HG03159 (cell line): ENCODE measurements around the gene EGLN3.
"Not testable (repeated sequence)": the region's sequence is repeated elsewhere in the genome, so short reads cannot be mapped to it uniquely, and the experiment has no call there.

Experiments
- ATAC-seq: cut with Tn5 transposase; IDR thresholded peaks from one replicate; pipeline ENCODE4 v1.9.1; 2021; ENCODE audit warnings: mild to moderate bottlenecking, moderate library complexity; ENCODE audit not compliant: unreplicated experiment

The EGLN3 gene

DNA sequence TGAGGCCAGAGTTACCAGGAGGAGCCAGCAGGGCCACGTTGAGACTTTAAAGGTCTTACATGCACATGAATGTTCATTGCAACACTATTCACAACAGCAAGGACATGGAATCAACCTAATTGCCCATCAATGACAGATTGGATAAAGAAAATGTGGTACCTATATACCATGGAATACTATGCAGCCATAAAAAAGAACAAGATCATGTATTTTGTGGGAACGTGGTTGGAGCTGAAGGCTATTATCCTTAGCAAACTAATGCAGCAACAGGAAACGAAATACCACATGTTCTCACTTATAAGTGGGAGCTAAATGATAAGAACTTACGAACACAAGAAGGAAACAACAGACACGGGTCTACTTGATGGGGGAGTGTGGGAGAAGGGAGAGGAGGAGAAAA is 11.6 kb upstream of the EGLN3 start:
- not testable (repeated sequence) for ATAC-seq

DNA sequence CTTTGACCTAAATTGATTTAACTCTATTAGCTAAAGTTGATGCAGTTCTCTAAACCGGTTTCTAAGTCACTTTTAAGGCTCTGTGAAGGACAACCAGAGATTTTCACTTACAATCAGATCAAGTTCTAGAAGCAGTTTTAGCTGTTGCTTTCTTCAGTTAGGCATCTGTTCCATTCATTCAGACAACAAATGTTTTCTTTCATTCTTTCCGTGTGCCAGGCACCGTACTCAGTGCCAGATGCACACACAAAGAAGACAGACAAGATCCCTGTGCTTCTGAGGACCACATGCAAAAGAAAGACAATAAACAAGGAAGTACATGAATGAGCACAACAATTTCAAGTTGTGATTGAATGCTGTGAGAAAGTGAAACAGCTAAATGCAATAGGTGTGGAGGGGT is 11.1 kb upstream of the EGLN3 start:
- no peak for ATAC-seq

DNA sequence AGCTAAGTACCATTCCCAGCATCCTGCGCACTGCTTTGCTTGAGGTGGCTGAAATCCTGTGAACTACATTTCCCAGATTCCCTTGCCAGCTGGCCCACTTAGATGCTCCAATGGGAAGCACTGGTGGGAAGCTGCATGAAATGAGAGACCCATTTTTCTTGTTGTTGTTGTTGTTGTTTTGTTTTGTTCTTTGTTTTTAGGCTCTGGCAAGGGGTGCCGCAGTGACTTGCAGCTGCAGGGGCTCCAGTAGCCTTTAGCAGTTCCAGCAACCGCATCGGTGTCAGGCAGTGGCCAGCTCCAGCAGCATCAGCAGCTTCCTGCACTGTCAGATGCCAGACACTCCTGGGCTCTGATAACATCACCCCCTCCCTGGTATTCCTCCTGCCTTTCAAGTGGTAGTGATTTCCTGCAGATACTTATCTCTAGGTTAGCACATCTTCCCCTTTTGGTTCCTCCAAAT is 8.8 kb upstream of the EGLN3 start:
- no peak for ATAC-seq

DNA sequence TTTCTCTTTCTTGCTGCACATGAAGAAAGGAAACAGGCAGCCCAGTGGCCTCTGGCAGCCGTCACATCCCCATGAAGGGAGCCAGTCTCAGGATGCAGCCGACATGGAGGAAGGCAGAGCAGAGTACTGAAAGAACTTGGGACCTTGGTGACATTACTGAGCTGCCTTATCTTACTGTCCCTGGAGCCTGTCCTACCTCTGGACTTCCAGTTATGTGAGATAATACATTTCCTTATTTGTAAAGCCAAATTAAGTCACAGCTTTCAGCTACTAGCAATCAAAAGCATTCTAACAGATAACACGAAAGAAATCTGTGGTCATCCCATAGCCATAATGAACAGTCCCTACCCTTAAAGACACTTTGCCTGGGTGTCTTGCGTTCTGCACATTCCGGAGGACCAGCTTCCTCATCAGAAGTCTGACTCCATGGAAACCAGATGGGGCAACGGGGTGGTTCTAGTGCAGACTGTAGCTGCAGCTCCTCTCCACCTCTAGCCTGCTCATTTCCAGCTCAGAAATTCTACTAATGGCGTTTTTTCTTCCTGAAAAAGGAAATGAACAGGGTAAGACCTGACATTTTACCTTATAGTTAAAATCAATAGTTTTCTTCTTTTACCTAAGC is 7.8 kb upstream of the EGLN3 start:
- ATAC-seq: no peak

DNA sequence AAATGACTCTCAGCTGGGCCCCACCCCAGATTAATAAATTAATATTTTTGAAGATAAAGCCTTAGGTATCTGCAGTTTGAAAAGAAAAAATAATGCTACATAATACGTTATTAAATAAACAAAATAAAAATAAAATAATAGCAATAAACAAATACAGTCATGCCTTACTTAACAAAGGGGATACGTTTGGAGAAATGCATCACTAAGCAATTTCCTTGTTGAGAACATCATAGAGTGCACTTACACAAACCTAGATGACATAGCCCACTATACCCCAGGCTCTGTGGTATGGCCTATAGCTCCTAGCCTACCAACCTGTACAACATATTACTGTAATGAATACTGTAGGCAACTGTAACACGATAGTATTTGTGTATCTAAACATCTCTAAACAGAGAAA is 7.1 kb upstream of the EGLN3 start:
- no peak for ATAC-seq

DNA sequence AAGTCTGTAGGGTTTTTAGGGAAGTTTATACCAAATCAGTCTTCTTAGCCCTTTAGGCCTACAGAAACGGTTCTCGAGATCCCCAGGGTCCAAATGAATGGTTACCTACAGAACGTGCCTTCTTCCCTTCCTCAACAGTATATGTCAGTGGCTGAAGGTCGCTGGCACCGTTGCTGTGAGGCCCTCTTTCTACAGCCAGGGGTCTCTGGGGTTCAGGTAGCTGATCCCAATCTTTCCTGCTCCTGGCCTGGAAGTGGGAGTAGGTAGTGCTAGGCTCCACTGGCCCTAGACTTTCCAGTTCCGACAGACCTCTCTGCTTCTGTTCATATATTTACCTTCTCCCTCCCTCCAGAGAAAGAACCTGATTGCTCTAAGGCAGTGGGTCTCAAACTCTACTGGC is 6.4 kb upstream of the EGLN3 start:
- ATAC-seq: no peak

DNA sequence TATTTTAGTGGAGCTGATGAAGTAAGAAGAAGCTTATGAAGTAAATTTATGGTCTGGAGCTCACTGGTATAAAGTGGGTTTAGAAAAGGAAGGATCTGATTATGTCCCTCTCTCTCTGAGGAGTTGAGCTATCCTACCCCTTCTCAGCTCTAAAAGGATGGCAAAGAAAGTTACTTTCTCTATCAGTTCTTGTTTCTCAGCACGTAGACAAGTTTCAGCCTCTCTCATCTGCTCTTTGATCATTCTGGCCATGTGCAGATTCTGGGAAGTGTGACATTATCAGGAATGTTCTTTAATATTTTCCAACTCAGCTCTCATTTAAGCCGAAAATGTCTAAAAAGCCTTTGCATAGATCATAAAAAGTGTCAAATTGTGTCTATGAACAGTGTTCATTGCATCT is 5.8 kb upstream of the EGLN3 start:
- no peak for ATAC-seq

DNA sequence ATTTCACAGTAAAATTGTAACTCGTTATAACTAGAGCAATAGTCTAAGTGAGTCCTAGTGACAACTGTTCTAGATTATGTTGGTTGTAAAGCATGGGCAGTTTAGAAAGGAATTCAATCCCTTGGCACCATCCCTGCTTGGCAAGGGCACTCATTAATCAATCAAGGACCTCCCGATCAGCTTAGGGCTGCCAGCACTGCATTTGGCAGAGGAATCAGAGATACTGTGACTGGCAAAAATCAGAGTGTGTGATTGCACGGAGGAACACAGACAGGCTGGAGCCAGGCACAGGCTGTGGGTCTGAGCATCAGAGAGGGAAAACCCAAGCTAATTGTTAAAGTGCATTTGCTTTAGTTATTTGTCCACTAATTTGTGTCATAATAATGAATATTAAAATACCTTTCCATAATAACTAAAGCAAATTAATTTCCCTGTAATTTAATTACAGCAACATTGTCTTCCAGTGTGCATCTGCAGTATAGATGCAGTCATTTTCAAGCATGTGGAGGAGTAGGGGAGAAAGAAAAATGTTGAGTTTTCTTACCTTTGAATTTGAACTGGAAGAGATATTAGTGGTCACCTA is 3.2 kb upstream of the EGLN3 start:
- no peak for ATAC-seq

DNA sequence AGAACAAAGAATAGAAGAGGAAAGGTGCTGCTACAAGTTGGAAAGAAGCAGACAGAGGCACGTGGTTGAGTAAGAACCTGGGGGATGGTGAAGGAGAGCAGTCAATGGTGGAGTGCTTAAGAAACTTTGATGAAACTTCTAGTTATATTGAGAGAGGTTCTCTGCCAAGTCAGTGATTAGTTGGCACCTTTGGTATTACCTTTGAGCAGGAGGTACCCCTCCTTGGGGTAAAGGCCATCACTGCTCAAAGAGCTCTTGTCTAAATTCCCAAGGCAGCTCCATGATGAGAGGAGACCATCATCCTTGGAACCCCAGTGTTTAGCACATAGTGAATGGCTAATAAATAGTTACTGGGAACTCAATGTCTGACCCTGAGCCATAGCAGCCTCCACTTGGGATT is 1.7 kb upstream of the EGLN3 start:
- ATAC-seq: no peak

DNA sequence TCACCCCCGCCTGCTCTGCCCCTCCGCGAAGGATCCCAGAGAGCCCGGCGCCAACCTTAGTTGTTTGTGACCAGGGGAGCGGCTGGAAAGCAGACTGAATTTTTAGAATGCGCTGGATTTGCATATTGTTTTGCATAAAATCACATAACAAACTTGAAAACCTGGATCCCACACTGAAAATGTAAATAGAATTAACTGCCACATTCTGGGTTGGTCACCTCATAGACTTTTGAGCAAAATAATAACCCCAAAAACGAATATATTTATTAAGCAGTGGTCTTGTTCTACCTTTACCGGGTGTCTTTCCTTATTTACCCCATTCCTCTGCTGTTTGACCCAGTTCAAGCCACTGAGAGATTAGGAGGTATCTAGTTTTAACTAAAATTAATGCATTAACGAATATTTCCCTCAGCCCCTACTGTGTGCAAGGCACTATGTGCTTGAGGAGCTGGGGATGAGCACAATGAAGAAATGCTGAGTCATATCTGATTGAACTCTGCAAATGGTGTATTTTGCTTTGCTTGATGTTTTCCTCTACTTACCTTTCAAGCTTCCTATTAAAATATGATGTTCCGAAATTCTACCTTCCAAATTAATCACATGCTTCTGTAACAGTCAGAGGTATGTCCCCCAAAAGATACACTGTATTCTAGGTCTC is 438 bp upstream of the EGLN3 start:
- peak; percentile 1 for ATAC-seq

DNA sequence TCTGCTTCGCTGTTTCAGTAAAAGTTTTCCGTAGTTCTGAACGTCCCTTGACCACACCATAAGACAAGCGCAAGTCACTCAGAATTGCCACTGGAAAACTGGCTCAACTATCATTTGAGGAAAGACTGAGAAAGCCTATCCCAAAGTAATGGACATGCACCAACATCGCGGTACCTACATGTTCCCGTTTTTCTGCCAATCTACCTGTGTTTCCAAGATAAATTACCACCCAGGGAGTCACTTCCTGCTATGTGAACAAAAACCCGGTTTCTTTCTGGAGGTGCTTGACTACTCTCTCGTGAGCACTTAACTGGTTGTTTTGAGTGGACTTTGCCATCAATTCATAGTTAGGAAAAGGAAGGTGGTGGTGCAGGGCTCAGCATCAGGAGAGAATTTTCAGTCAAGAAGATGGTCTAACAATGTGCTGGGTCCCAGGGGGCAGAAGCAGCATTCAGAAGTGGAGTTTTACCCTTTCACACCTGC is 1.4 kb downstream of the EGLN3 start:
- no peak for ATAC-seq

DNA sequence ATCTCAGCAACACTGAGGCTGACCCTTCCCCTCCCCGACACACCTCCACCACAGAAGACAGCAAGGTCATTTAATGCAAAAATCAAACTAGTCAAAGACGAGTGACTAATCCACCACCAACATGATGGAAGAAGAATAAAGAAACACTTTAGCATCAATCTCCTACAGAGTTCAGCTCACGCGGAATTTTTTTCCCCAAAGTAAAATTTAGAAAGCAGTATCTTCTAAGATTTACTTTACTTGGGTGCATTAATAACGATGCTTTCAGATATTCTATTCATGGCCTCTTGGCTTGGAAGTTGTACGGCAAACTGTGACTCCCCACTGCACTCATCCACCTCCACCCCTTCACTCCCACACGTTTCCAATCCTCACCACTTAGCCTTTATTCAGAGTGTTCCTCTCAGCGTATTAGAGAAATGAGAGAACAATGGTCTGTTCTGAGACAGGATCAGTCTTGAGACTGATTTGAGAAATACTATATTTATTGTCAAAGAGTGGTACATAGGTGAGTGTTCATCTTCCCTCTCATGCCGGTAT is 1.9 kb downstream of the EGLN3 start:
- no peak for ATAC-seq

DNA sequence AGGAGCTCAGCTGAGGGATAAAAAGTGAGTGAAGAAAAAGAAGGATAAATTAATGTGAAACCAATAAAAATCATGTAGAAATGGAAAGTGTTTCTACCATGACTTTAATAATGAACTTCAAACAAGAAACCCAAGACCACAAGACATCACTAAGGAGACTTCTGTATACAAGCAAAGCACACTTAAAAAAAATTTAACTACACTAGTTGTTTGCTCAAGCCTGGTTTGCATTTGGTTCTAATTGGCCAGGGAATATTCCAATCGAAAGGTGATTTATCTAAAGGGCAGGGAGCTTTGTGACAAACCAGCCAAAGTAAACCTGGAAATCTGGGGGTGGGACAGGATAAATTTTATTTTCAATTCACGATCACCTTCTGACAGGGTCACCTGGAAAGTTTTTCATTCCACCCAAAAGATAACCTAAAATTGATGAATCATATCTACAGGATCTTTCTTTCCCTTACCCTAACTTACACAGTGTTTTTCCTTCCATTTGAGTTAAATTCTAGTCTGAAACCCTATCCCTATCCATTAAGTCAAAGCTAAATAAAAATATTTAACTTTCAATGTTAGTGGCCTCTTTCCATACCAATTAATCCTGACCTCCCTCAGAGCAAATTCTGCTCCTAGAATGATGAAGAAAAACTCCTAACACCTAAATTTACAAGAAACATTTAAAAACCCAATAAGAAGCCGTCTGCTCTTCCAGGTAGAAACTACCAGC is 2.6 kb downstream of the EGLN3 start:
- ATAC-seq: no peak

DNA sequence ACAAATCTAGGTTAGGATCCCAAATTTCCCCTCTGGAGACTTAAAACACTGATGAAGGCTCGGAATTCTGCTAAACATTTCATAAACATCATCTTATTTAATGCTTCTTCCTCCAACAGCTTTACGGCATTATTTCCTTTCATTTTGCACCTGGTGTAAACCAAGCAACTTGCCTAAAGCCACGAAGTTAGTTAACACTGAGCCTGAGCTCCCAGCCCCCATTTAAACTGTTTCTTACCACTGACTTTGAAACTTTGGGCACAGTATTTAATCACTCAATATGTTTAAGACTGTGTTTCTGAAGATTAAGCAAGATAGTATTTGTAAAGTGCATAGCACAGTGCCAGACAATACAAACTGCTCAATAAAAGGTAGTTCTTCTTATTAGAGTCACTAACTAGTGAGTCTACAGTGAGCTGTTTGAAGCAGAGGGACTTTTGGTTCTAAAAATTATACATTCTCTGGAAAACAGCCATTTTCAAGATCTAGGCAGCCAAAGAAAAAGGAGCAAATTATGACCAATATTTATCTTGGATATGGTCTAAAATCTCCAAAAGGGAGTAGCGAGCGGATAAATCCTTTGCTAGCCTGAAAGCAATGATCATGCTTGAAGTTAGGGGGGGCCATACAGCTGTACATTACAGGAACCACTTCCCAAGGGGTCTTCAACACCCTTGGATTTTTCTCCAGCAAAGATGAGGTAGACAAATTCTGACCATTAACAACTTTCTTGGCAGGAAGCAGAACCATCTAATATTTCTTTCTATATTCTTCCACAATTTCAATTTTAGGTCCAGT is 4.0 kb downstream of the EGLN3 start:
- no peak for ATAC-seq

DNA sequence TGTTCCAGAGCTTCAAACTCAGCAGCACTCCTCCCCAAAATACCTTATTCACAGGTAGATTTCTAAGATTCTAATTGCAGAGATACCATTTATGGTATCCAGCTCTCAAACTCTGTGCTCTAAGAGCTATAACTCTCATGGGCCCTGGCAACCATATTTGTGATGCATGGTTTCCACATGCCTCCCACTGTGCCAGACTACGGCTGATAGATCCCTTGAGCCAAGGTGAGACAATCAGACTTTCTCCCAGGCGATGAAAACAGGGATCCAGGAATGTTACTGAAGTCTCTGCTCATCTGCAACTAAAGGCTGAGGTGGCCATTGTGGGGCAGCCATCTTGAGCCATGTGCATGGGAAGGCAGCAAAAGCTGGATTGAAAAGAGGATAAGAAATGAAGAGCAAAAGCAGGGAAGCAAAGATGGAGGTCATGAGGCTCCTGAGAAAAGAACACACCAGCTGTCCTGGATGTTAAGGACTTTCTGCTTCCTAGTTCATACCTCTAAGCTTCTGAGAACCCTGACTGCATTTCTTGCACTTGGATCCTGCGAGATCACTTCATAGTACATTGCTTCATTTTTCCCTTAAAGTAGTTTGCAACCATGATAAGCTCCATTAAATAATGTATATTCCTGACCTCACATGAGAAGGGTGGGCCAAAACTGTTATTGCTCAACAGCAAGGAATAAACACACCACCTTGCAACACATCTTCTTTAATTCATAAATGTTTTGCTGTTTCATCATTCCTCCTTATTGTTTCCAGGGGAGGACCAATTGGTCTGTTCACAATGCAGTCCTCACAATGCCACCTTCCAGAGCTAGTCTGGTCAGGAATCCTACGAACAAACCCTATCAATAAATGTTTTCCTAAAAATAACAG is 5.4 kb downstream of the EGLN3 start:
- no peak for ATAC-seq

DNA sequence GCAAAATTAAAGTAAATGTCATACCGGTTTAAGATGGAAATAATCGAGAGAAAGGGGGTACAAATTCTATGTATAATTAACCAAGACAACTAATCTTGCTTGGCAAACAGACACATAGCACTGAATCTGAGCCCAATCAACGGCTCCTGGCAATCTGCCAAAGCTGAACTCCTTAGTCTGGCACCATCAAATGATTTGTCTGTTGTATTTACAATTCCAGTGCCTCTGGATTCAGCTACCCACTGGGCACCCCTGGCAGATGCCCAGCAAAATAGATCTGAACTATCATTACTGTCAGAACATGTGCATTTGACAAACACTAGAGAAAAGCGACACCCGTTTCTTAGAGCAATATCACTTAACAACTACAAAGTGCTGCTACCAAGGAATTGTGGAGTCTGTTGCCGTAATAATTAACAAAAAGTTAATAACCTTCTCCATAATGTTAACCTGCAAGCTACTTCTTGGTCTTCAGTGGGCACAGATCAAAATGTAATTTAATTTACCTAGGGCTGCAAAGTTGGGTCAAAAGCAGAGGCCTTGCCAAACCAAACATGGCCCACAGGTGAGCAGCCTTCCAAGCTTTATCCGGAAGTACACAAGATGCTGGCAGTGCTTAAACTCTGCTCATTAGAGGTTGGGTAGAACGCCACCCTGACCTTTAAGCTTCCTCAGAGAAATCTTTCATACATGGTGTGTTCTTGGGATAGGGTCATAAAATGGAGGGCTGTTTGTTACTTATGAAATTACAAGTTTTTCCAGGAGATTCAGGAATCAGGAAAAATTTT is 7.6 kb downstream of the EGLN3 start:
- ATAC-seq: no peak

DNA sequence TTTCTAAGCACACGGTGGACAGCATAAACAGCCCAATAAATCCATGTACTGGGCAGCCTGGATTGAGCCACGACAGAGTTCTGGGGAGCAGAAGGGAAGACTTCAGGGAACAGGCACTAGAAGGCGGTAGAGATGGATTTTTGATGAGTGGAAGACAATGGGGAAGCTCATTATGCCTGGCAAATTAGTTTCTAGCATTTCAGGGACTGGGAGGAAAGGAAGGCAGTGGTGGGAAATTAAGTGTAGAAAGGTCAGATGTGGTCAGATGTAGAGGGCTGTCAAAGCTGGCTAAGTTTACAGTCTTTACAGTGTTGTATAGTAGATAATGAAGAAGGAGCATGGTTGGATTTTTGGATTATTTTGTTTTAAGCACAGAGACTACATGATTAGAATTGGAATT is 9.2 kb downstream of the EGLN3 start:
- ATAC-seq: no peak

DNA sequence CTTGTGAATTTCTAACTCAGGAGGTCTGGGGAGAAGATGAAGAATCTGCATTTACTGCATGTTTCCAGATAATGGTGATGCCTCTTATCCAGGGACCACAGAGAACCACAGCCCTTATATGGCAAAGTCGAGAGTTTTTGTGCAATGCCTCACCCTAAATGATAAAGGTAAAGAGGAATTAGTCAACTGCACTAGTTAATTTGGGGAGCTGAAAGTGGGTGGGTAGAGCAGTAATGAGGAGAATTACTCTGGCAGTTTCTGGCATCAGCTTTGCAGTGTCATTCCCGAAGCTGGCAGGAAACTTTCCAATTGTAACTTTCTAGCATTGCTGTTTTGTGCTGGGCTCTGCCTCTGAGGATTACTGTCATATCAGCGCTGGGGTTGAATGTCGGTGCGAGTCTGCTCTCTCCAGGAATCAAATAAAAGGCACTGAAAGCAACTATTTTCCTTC is 10.3 kb downstream of the EGLN3 start:
- ATAC-seq: no peak
